Rectal smooth muscle tissue (tissue), 1 donor: ENCODE data around the gene GRM7.

Experiments
- H3K27ac ChIP-seq: one replicate; pipeline ENCODE4 v1.7.0; 2013; ENCODE audit warnings: low read depth, low read length, inconsistent platforms
- H3K27me3 ChIP-seq: one replicate; pipeline ENCODE4 v1.7.0; 2013; ENCODE audit warnings: low read length; ENCODE audit not compliant: control insufficient read depth, insufficient read depth
- H3K36me3 ChIP-seq: one replicate; pipeline ENCODE4 v1.7.0; 2013; ENCODE audit warnings: low read length; ENCODE audit not compliant: control insufficient read depth, insufficient read depth
- H3K4me1 ChIP-seq: one replicate; pipeline ENCODE4 v1.7.0; 2013; ENCODE audit warnings: low read length; ENCODE audit not compliant: control insufficient read depth, insufficient read depth
- H3K4me3 ChIP-seq: one replicate; pipeline ENCODE4 v1.7.0; 2013; ENCODE audit warnings: low read length
- H3K9ac ChIP-seq: one replicate; pipeline ENCODE4 v1.7.0; 2013; ENCODE audit warnings: low read length

The GRM7 gene

GRCh38 chr3:7400360-7400759 lies 539.4 kb downstream of the GRM7 start:
- no peak overlapping the region for H3K4me3 ChIP-seq
- H3K27ac ChIP-seq = no peak overlapping the region
- H3K27me3 ChIP-seq = no peaks in the 10 kb centered on the region
- no peak overlapping the region for H3K9ac ChIP-seq
- no peaks in the 10 kb centered on the region for H3K36me3 ChIP-seq
- no peaks in the 10 kb centered on the region for H3K4me1 ChIP-seq

- Histone ChIP-seq H3K27me3 (no peaks in the 10 kb centered on the region), H3K4me3 (no peak overlapping the region), H3K36me3 (no peaks in the 10 kb centered on the region), H3K4me1 (no peaks in the 10 kb centered on the region), H3K27ac (no peak overlapping the region), H3K9ac (no peak overlapping the region)
These were observed 540.5 kb downstream of the GRM7 start for GRCh38 chr3:7401418-7401817.

GRCh38 chr3:7407107-7407506 lies 546.2 kb downstream of the GRM7 start:
- Histone ChIP-seq H3K27ac (no peak overlapping the region), H3K36me3 (no peaks in the 10 kb centered on the region), H3K27me3 (no peaks in the 10 kb centered on the region), H3K4me3 (no peak overlapping the region), H3K4me1 (no peaks in the 10 kb centered on the region), H3K9ac (no peak overlapping the region)

- H3K4me3 ChIP-seq = no peak overlapping the region
These were observed 549.9 kb downstream of the GRM7 start for GRCh38 chr3:7410782-7411181.

GRCh38 chr3:7421065-7421464 lies 560.1 kb downstream of the GRM7 start:
- no peaks in the 10 kb centered on the region for H3K36me3 ChIP-seq
- no peak overlapping the region for H3K27ac ChIP-seq
- no peaks in the 10 kb centered on the region for H3K4me1 ChIP-seq
- H3K9ac ChIP-seq = no peak overlapping the region
- H3K4me3 ChIP-seq = no peak overlapping the region
- no peaks in the 10 kb centered on the region for H3K27me3 ChIP-seq

More at GRCh38 chr3:7410782-7411181, 549.9 kb downstream of the GRM7 start:
- Histone ChIP-seq H3K27me3 (no peaks in the 10 kb centered on the region), H3K27ac (no peak overlapping the region), H3K36me3 (no peaks in the 10 kb centered on the region), H3K9ac (no peak overlapping the region), H3K4me1 (no peaks in the 10 kb centered on the region)

GRCh38 chr3:7423036-7423435 lies 562.1 kb downstream of the GRM7 start:
- Histone ChIP-seq H3K27me3 (no peaks in the 10 kb centered on the region), H3K9ac (no peak overlapping the region), H3K4me1 (no peaks in the 10 kb centered on the region), H3K27ac (no peak overlapping the region), H3K36me3 (no peaks in the 10 kb centered on the region), H3K4me3 (no peak overlapping the region)

GRCh38 chr3:7423995-7424394 lies 563.1 kb downstream of the GRM7 start:
- no peak overlapping the region for H3K27ac ChIP-seq
- no peak overlapping the region for H3K4me3 ChIP-seq
- H3K4me1 ChIP-seq = no peaks in the 10 kb centered on the region
- H3K27me3 ChIP-seq = no peaks in the 10 kb centered on the region
- no peak overlapping the region for H3K9ac ChIP-seq
- H3K36me3 ChIP-seq = no peaks in the 10 kb centered on the region

- H3K4me1 ChIP-seq = no peaks in the 10 kb centered on the region
- no peaks in the 10 kb centered on the region for H3K36me3 ChIP-seq
- no peak overlapping the region for H3K4me3 ChIP-seq
- H3K27ac ChIP-seq = no peak overlapping the region
- no peaks in the 10 kb centered on the region for H3K27me3 ChIP-seq
- H3K9ac ChIP-seq = no peak overlapping the region
These were observed 567.3 kb downstream of the GRM7 start for GRCh38 chr3:7428206-7428718.

- H3K9ac ChIP-seq = no peak overlapping the region
- H3K4me3 ChIP-seq = no peak overlapping the region
- H3K27me3 ChIP-seq = no peaks in the 10 kb centered on the region
- no peaks in the 10 kb centered on the region for H3K4me1 ChIP-seq
- H3K36me3 ChIP-seq = no peaks in the 10 kb centered on the region
- H3K27ac ChIP-seq = no peak overlapping the region
These were observed 571.7 kb downstream of the GRM7 start for GRCh38 chr3:7432610-7433009.

- no peaks in the 10 kb centered on the region for H3K36me3 ChIP-seq
- H3K4me1 ChIP-seq = no peaks in the 10 kb centered on the region
- no peak overlapping the region for H3K4me3 ChIP-seq
- no peak overlapping the region for H3K27ac ChIP-seq
- no peaks in the 10 kb centered on the region for H3K27me3 ChIP-seq
- H3K9ac ChIP-seq = no peak overlapping the region
These were observed 572.2 kb downstream of the GRM7 start for GRCh38 chr3:7433073-7433472.

- Histone ChIP-seq H3K36me3 (no peaks in the 10 kb centered on the region), H3K27ac (no peak overlapping the region), H3K27me3 (no peaks in the 10 kb centered on the region), H3K9ac (no peak overlapping the region), H3K4me1 (no peaks in the 10 kb centered on the region), H3K4me3 (no peak overlapping the region)
These were observed 575.6 kb downstream of the GRM7 start for GRCh38 chr3:7436542-7436941.

- Histone ChIP-seq H3K27me3 (no peaks in the 10 kb centered on the region), H3K27ac (no peak overlapping the region), H3K4me3 (no peak overlapping the region), H3K9ac (no peak overlapping the region), H3K4me1 (no peaks in the 10 kb centered on the region), H3K36me3 (no peaks in the 10 kb centered on the region)
These were observed 576.3 kb downstream of the GRM7 start for GRCh38 chr3:7437231-7437630.

GRCh38 chr3:7439101-7439680 lies 578.3 kb downstream of the GRM7 start:
- H3K36me3 ChIP-seq = no peaks in the 10 kb centered on the region
- H3K9ac ChIP-seq = no peak overlapping the region
- H3K4me1 ChIP-seq = no peaks in the 10 kb centered on the region
- H3K27ac ChIP-seq = no peak overlapping the region
- H3K4me3 ChIP-seq = no peak overlapping the region
- H3K27me3 ChIP-seq = no peaks in the 10 kb centered on the region
